Vagina (tissue), 2 donors: ENCODE measurements around the gene FBXW4. TPM values are rescaled to one million over a fixed set of nuclear protein-coding genes. Genes with fewer than 3 reads are reported as not detected.
"Not testable (repeated sequence)": the region's sequence is repeated elsewhere in the genome, so short reads cannot be mapped to it uniquely, and the experiment has no call there.

Experiments
- DNase-seq, 2 donors: peaks; one replicate each; pipeline ENCODE4 v3.0.0-alpha.2; 2017; ENCODE audit errors: extremely low spot score in 2 of 2
- H3K27ac ChIP-seq: fragments of 200-600 bp; sonication (generic); one replicate; pipeline ENCODE4 v1.5.1; 2019
- H3K27me3 ChIP-seq: fragments of 200-600 bp; sonication (generic); one replicate; pipeline ENCODE4 v1.5.1; 2019
- H3K36me3 ChIP-seq, 2 donors: fragments of 200-600 bp; sonication (generic); one replicate each; pipeline ENCODE4 v1.5.1; 2017 to 2019
- H3K4me1 ChIP-seq: fragments of 200-600 bp; sonication (generic); one replicate; pipeline ENCODE4 v1.5.1; 2019
- H3K4me3 ChIP-seq, 2 donors: fragments of 200-600 bp; sonication (generic); 1 replicate in 1 of 2; 2 replicates in 1 of 2; pipeline ENCODE4 v1.5.1; 2016 to 2019
- H3K9me3 ChIP-seq: fragments of 200-600 bp; sonication (generic); one replicate; pipeline ENCODE4 v1.5.1; 2019
- CTCF ChIP-seq, 3 experiments: fragments of 450-650 bp in 2 of 3; fragments of 200-600 bp in 1 of 3; sonication (generic) in 1 of 3; IDR thresholded peaks; one replicate each; pipeline ENCODE4 v1.5.1; 2017 to 2019; ENCODE audit warnings: antibody characterized with exemption in 3 of 3, mild to moderate bottlenecking in 2 of 3, moderate library complexity in 2 of 3
- POLR2A ChIP-seq, 2 donors: fragments of 450-650 bp; IDR thresholded peaks; one replicate each; pipeline ENCODE4 v1.6.1; 2017; ENCODE audit warnings: antibody characterized with exemption in 2 of 2, mild to moderate bottlenecking in 2 of 2, moderate library complexity in 2 of 2
- POLR2AphosphoS5 ChIP-seq, 2 donors: sonication (generic); formaldehyde crosslinking; IDR thresholded peaks; one replicate each; pipeline ENCODE4 v1.9.0; 2017; ENCODE audit warnings: antibody characterized with exemption in 2 of 2, mild to moderate bottlenecking in 2 of 2, low read depth in 1 of 2; ENCODE audit not compliant: insufficient read depth in 1 of 2
- intact Hi-C: fragments of 100-400 bp; cut with DNase I; formaldehyde crosslinking; loops from one replicate; pipeline ENCODE4 v1.15.1; 2023
- total RNA-seq: library from RNA; depleted of rRNA; stranded (reverse); fragments of >200 nt; gene quantifications from one replicate; pipeline ENCODE4 v1.2.3, GENCODE V29; 2016

FBXW4 gene
- total RNA-seq, 1 donor from 2014 or later = 49.6 TPM

GRCh38 chr10:101645659-101646058 is 49.3 kb downstream of the FBXW4 start:
- Histone ChIP-seq H3K4me1 (no peaks in the 10 kb centered on the region), H3K36me3 (peaks cover 0 to 3% of the 10 kb centered on the region in 2 donors), H3K27ac (no peak overlapping the region), H3K27me3 (no peaks in the 10 kb centered on the region), H3K9me3 (no peaks in the 10 kb centered on the region), H3K4me3 (no peak overlapping the region)
- DNase-seq = no peak
- intact Hi-C loops = no loop called here
- no peak for TF ChIP-seq POLR2AphosphoS5 (IDR thresholded peaks at IDR 0.05; ENCODE audit: insufficient read depth in 1 of 2, low read depth in 1 of 2)
- no peak for TF ChIP-seq POLR2A (IDR thresholded peaks at IDR 0.05)
- no peak for TF ChIP-seq CTCF (IDR thresholded peaks at IDR 0.05)

GRCh38 chr10:101644002-101644401 is 51.0 kb downstream of the FBXW4 start:
- Histone ChIP-seq H3K4me3 (no peak overlapping the region), H3K27ac (no peak overlapping the region), H3K27me3 (no peaks in the 10 kb centered on the region), H3K4me1 (no peaks in the 10 kb centered on the region), H3K9me3 (no peaks in the 10 kb centered on the region), H3K36me3 (no peaks in the 10 kb centered on the region)
- TF ChIP-seq POLR2A (IDR thresholded peaks at IDR 0.05) = no peak
- no peak for TF ChIP-seq CTCF (IDR thresholded peaks at IDR 0.05)
- intact Hi-C loops = no loop called here
- DNase-seq = no peak

GRCh38 chr10:101643546-101643945 is 51.4 kb downstream of the FBXW4 start:
- Histone ChIP-seq H3K27me3 (no peaks in the 10 kb centered on the region), H3K4me3 (no peak overlapping the region), H3K4me1 (no peaks in the 10 kb centered on the region), H3K27ac (no peak overlapping the region), H3K36me3 (no peaks in the 10 kb centered on the region), H3K9me3 (no peaks in the 10 kb centered on the region)
- intact Hi-C loops = no loop called here
- DNase-seq = no peak
- TF ChIP-seq POLR2AphosphoS5 (IDR thresholded peaks at IDR 0.05; ENCODE audit: insufficient read depth in 1 of 2, low read depth in 1 of 2) (no peak), POLR2A (IDR thresholded peaks at IDR 0.05) (no peak), CTCF (IDR thresholded peaks at IDR 0.05) (no peak)

GRCh38 chr10:101639141-101639900 is 55.6 kb downstream of the FBXW4 start:
- H3K27ac ChIP-seq = no peak overlapping the region
- H3K36me3 ChIP-seq = no peaks in the 10 kb centered on the region
- no peak for DNase-seq
- intact Hi-C loops = no loop called here
- no peaks in the 10 kb centered on the region for H3K4me1 ChIP-seq
- no peak overlapping the region for H3K4me3 ChIP-seq
- no peak for TF ChIP-seq POLR2AphosphoS5 (IDR thresholded peaks at IDR 0.05; ENCODE audit: insufficient read depth in 1 of 2, low read depth in 1 of 2)
- no peak for TF ChIP-seq POLR2A (IDR thresholded peaks at IDR 0.05)
- no peak for TF ChIP-seq CTCF (IDR thresholded peaks at IDR 0.05)
- H3K9me3 ChIP-seq = no peaks in the 10 kb centered on the region
- no peaks in the 10 kb centered on the region for H3K27me3 ChIP-seq

GRCh38 chr10:101633510-101633909 is 61.5 kb downstream of the FBXW4 start:
- not testable (repeated sequence) for H3K27ac ChIP-seq

More at GRCh38 chr10:101633510-101633909, 61.5 kb downstream of the FBXW4 start:
- H3K27me3 ChIP-seq, intact Hi-C loops, H3K9me3 ChIP-seq, H3K4me3 ChIP-seq, H3K4me1 ChIP-seq, DNase-seq, H3K36me3 ChIP-seq: not testable (repeated sequence)
